Pons (tissue), 1 donor: ENCODE results near the gene LGALS9B.
"Not testable (repeated sequence)": the region's sequence is repeated elsewhere in the genome, so short reads cannot be mapped to it uniquely, and the experiment has no call there.

Experiments used
- DNase-seq: peaks from one replicate; pipeline ENCODE4 v3.0.0-alpha.2; 2016; ENCODE audit warnings: low spot score

LGALS9B gene

GRCh38 chr17:20466999-20467398, 340 bp downstream of the LGALS9B start:
- DNase-seq: peak; percentile 2

- not testable (repeated sequence) for DNase-seq
Measured at GRCh38 chr17:20466553-20466952, 786 bp downstream of the LGALS9B start.

- DNase-seq: not testable (repeated sequence)
Measured at GRCh38 chr17:20465535-20465934, 1.8 kb downstream of the LGALS9B start.

GRCh38 chr17:20464854-20465414, 2.4 kb downstream of the LGALS9B start:
- not testable (repeated sequence) for DNase-seq

- DNase-seq: not testable (repeated sequence)
Measured at GRCh38 chr17:20462158-20462557, 5.2 kb downstream of the LGALS9B start.

GRCh38 chr17:20457848-20458381, 9.4 kb downstream of the LGALS9B start:
- DNase-seq: not testable (repeated sequence)

GRCh38 chr17:20455106-20455505, 12.2 kb downstream of the LGALS9B start:
- not testable (repeated sequence) for DNase-seq

- not testable (repeated sequence) for DNase-seq
Measured at GRCh38 chr17:20453820-20454434, 13.4 kb downstream of the LGALS9B start.

- DNase-seq: not testable (repeated sequence)
Measured at GRCh38 chr17:20450852-20451251, 16.5 kb downstream of the LGALS9B start.

- not testable (repeated sequence) for DNase-seq
Measured at GRCh38 chr17:20447534-20448321, 19.6 kb downstream of the LGALS9B start.

GRCh38 chr17:20446895-20447294, 20.4 kb downstream of the LGALS9B start:
- DNase-seq: not testable (repeated sequence)

- DNase-seq: not testable (repeated sequence)
Measured at GRCh38 chr17:20444581-20445236, 22.6 kb downstream of the LGALS9B start.

- DNase-seq: not testable (repeated sequence)
Measured at GRCh38 chr17:20444173-20444572, 23.2 kb downstream of the LGALS9B start.

- DNase-seq: not testable (repeated sequence)
Measured at GRCh38 chr17:20443632-20444031, 23.7 kb downstream of the LGALS9B start.

- not testable (repeated sequence) for DNase-seq
Measured at GRCh38 chr17:20440665-20441064, 26.7 kb downstream of the LGALS9B start.

- not testable (repeated sequence) for DNase-seq
Measured at GRCh38 chr17:20435166-20435565, 32.2 kb downstream of the LGALS9B start.

- DNase-seq: not testable (repeated sequence)
Measured at GRCh38 chr17:20433382-20433781, 34.0 kb downstream of the LGALS9B start.

GRCh38 chr17:20427264-20427663, 40.1 kb downstream of the LGALS9B start:
- DNase-seq: not testable (repeated sequence)

- not testable (repeated sequence) for DNase-seq
Measured at GRCh38 chr17:20422826-20423225, 44.5 kb downstream of the LGALS9B start.

GRCh38 chr17:20418838-20419237, 48.5 kb downstream of the LGALS9B start:
- DNase-seq: not testable (repeated sequence)

GRCh38 chr17:20417492-20418080, 49.8 kb downstream of the LGALS9B start:
- DNase-seq: not testable (repeated sequence)
